HEK293T (cell line): ENCODE data around the gene CCDC57.

Experiments used
- CTCF ChIA-PET: fragments of 350-600 bp; formaldehyde crosslinking; extraction: SDS; loops from one replicate; lab custom pipeline; 2021; ENCODE audit warnings: antibody characterized with exemption, inconsistent platforms; lab: Yijun Ruan, JAX
- POLR2A ChIA-PET: fragments of 350-600 bp; formaldehyde crosslinking; extraction: SDS; loops from one replicate; lab custom pipeline; 2020; ENCODE audit warnings: antibody characterized with exemption, inconsistent platforms; lab: Yijun Ruan, JAX
- DNase-seq: peaks from one replicate; pipeline ENCODE4 v3.0.0; 2012; ENCODE audit warnings: mixed read lengths; ENCODE audit errors: extremely low spot score
- ARNT ChIP-seq: fragments of 450-650 bp; IDR thresholded peaks from 2 replicates; pipeline ENCODE4 v1.6.1; 2017; ENCODE audit warnings: mild to moderate bottlenecking
- BHLHE40 ChIP-seq: fragments of 450-650 bp; IDR thresholded peaks from 2 replicates; pipeline ENCODE4 v1.6.1; 2016; ENCODE audit warnings: mild to moderate bottlenecking, moderate library complexity, borderline replicate concordance
- CTBP1 ChIP-seq: fragments of 450-650 bp; IDR thresholded peaks from 2 replicates; pipeline ENCODE4 v1.6.1; 2016; ENCODE audit warnings: borderline replicate concordance
- ELF4 ChIP-seq: fragments of 450-650 bp; IDR thresholded peaks from 2 replicates; pipeline ENCODE4 v1.6.1; 2017; ENCODE audit warnings: antibody characterized with exemption
- FOXA1 ChIP-seq: fragments of 450-650 bp; IDR thresholded peaks from 2 replicates; pipeline ENCODE4 v1.6.1; 2016; ENCODE audit warnings: mild to moderate bottlenecking
- FOXK2 ChIP-seq: fragments of 450-650 bp; IDR thresholded peaks from 2 replicates; pipeline ENCODE4 v1.6.1; 2016; ENCODE audit warnings: mild to moderate bottlenecking
- FOXM1 ChIP-seq: fragments of 450-650 bp; IDR thresholded peaks from 2 replicates; pipeline ENCODE4 v1.6.1; 2017; ENCODE audit warnings: mild to moderate bottlenecking, borderline replicate concordance
- HDGF ChIP-seq: fragments of 450-650 bp; IDR thresholded peaks from 2 replicates; pipeline ENCODE4 v1.6.1; 2017; ENCODE audit warnings: antibody characterized with exemption, borderline replicate concordance
- L3MBTL2 ChIP-seq: fragments of 450-650 bp; conservative IDR thresholded peaks from 2 replicates; pipeline ENCODE4 v1.6.1; 2016; ENCODE audit warnings: mild to moderate bottlenecking
- LEF1 ChIP-seq: fragments of 450-650 bp; IDR thresholded peaks from 2 replicates; pipeline ENCODE4 v1.6.1; 2017; ENCODE audit warnings: mild to moderate bottlenecking, borderline replicate concordance
- NFRKB ChIP-seq: fragments of 450-650 bp; IDR thresholded peaks from 2 replicates; pipeline ENCODE4 v1.6.1; 2016; ENCODE audit warnings: mild to moderate bottlenecking, moderate library complexity
- SP1 ChIP-seq: fragments of 450-650 bp; IDR thresholded peaks from 2 replicates; pipeline ENCODE4 v1.6.1; 2017
- SUZ12 ChIP-seq: fragments of 450-650 bp; IDR thresholded peaks from 2 replicates; pipeline ENCODE4 v1.6.1; 2016; ENCODE audit warnings: mild to moderate bottlenecking
- TARDBP ChIP-seq: fragments of 450-650 bp; IDR thresholded peaks from 2 replicates; pipeline ENCODE4 v1.6.1; 2016
- ZNF384 ChIP-seq: fragments of 450-650 bp; IDR thresholded peaks from 2 replicates; pipeline ENCODE4 v1.6.1; 2016
- TF ChIP-seq, protein P1 (sequence below): fragments of 450-650 bp; IDR thresholded peaks from 2 replicates; pipeline ENCODE4 v1.6.1; 2016

The CCDC57 gene

DNA sequence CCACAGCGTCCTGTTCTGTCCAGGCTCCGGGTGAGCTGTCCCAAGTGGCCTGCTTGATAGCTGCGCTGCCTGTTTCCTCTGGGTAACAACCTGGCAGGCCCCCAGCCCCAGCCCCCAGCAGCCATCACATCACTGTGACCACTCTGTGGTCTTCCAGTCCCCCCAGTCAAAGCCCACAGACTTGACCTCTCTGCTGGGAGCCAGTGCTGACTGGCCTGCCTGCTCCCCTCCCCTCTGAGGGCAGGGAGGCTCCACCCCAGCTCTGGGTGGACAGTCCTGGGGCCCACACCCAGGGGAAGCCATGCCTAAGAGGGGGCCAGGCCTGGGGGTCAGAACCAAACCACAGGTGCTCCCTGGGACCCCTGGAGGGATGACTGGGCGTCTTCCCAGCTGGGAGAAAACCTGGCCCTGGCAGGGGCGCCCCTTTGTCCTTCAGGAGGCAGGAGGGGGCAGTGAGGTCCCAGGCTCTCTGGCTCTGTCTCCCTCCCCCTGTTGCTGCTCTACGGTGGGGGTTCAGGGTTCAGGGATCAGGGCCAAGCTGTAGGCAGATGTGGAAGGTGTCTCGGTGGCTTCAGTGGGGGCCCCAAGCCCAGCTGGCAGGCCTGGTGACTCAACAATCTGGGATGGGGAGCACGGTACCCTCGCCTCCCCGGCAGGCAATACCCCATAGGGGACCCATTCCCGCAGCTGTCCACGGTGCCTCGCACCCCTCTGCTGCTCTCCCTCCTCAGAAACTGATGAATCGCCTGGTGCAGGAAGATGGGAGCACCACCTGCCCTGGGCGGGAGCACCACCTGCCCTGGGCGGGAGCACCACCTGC lies 14.4 kb upstream of the CCDC57 start:
- no peak for DNase-seq
- CTCF ChIA-PET: interaction anchor here (1.4 kb wide), 1 partner anchor 9 kb away, joined by 8 read pairs; no protein-coding TSS in a partner anchor
- TF ChIP-seq SUZ12: no peak
- TF ChIP-seq TARDBP: no peak
- no peak for TF ChIP-seq NFRKB
- TF ChIP-seq ELF4: no peak
- TF ChIP-seq SP1: no peak
- no peak for TF ChIP-seq ZNF384
- TF ChIP-seq BHLHE40: no peak
- TF ChIP-seq FOXA1: no peak
- TF ChIP-seq ARNT: no peak
- TF ChIP-seq HDGF: no peak
- TF ChIP-seq CTBP1: no peak
- TF ChIP-seq, protein P1, sequence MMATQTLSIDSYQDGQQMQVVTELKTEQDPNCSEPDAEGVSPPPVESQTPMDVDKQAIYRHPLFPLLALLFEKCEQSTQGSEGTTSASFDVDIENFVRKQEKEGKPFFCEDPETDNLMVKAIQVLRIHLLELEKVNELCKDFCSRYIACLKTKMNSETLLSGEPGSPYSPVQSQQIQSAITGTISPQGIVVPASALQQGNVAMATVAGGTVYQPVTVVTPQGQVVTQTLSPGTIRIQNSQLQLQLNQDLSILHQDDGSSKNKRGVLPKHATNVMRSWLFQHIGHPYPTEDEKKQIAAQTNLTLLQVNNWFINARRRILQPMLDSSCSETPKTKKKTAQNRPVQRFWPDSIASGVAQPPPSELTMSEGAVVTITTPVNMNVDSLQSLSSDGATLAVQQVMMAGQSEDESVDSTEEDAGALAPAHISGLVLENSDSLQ: no peak
- no peak for TF ChIP-seq L3MBTL2
- TF ChIP-seq FOXK2: no peak
- no peak for TF ChIP-seq FOXM1
- no peak for TF ChIP-seq LEF1
- POLR2A ChIA-PET: interaction anchor here (0.8 to 0.9 kb wide), 2 partner anchors 9 to 13 kb away, joined by 3 to 4 read pairs; no protein-coding TSS in a partner anchor

GRCh38 chr17:82226146-82226808 lies 13.6 kb upstream of the CCDC57 start:
- TF ChIP-seq LEF1 (no peak), BHLHE40 (no peak), ARNT (no peak), SP1 (no peak)
- TF ChIP-seq, protein P1: no peak
- POLR2A ChIA-PET: interaction anchor here (0.8 to 0.9 kb wide), 2 partner anchors 10 to 13 kb away, joined by 3 to 4 read pairs; no protein-coding TSS in a partner anchor
- DNase-seq: no peak
- CTCF ChIA-PET: interaction anchor here (0.7 to 1.4 kb wide), 2 partner anchors 10 to 23 kb away, joined by 3 to 8 read pairs; no protein-coding TSS in a partner anchor

- DNase-seq: no peak
- ChIA-PET CTCF (interaction anchor here (0.7 to 1.4 kb wide), 2 partner anchors 10 to 22 kb away, joined by 3 to 8 read pairs; no protein-coding TSS in a partner anchor), POLR2A (no interaction called here)
- TF ChIP-seq L3MBTL2 (no peak), ELF4 (no peak), FOXM1 (no peak)
Observed at GRCh38 chr17:82225368-82226029, 12.9 kb upstream of the CCDC57 start.

- no peak for DNase-seq
- TF ChIP-seq BHLHE40 (no peak), ZNF384 (no peak), CTBP1 (no peak)
- ChIA-PET POLR2A (no interaction called here), CTCF (no interaction called here)
Observed at GRCh38 chr17:82224666-82225065, 12.0 kb upstream of the CCDC57 start.

DNA sequence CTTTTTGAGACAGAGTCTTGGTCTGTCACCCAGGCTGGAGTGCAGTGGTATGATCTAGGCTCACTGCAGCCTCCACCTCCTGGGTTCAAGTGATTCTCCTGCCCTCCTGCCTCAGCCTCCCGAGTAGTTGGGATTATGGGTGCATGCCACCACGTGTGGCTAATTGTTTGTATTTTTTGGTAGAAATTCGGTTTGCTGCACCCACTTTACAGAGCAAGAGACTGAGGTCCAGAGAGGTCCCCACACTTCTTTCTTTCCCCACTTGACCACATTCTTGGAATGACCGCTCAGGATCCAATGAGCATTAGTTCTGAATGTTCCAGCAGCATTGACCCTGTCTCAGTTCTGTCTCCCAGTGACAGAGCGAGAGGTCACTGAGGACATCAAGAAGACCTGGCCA lies 10.9 kb upstream of the CCDC57 start:
- ChIA-PET CTCF (no interaction called here), POLR2A (no interaction called here)
- no peak for DNase-seq
- TF ChIP-seq SP1 (no peak), FOXA1 (no peak), FOXK2 (no peak), NFRKB (no peak), TARDBP (no peak), ELF4 (no peak), LEF1 (no peak), BHLHE40 (no peak), FOXM1 (no peak), ARNT (no peak), ZNF384 (no peak), CTBP1 (no peak), SUZ12 (no peak), HDGF (no peak), L3MBTL2 (no peak)
- TF ChIP-seq, protein P1: no peak

DNA sequence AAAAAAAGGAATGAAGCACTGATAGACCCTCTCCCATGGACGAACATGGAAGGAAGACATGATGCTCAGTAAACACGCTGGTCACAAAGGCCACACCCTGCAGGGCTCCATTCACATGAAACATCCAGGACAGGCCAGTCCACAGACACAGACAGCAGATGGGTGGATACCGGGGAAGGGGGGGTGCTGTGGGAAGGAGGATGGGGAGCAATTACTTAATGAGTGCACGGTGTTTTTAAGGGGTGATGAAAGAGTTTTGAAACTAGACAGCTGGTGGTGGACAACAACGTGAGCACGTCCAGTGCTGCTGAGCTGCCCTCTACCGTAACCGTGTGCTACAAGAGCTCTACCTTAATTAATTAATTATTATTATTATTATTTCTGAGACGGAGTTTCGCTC lies 10.2 kb upstream of the CCDC57 start:
- ChIA-PET CTCF (no interaction called here), POLR2A (no interaction called here)
- DNase-seq: no peak
- no peak for TF ChIP-seq FOXK2
- TF ChIP-seq FOXA1: no peak
- TF ChIP-seq, protein P1: no peak
- TF ChIP-seq HDGF: no peak
